OCI-LY3 (cell line): ENCODE measurements around the gene REPS1.

Experiments used
- H2AFZ ChIP-seq: fragments of 200-600, 300-600 bp; shearing (Covaris generic); 2 replicates; pipeline ENCODE4 v1.6.0; 2014; ENCODE audit warnings: antibody characterized with exemption, low read depth, low read length
- H3K27ac ChIP-seq: fragments of 200-600, 300-600 bp; sonication (generic); 2 replicates; pipeline ENCODE4 v1.5.1; 2014; ENCODE audit warnings: mild to moderate bottlenecking, low read length, moderate library complexity, mixed read lengths
- H3K27me3 ChIP-seq: fragments of 200-600, 300-600 bp; sonication (generic); 2 replicates; pipeline ENCODE4 v1.6.1; 2014; ENCODE audit warnings: low read depth, low read length, mixed read lengths
- H3K36me3 ChIP-seq: fragments of 200-600, 300-600 bp; sonication (generic); replicated peaks from 2 replicates; pipeline ENCODE3; 2014; ENCODE audit warnings: low read depth, low read length, mixed read lengths
- H3K4me1 ChIP-seq: fragments of 300-600, 200-600 bp; sonication (generic); 2 replicates; pipeline ENCODE4 v1.6.1; 2014; ENCODE audit warnings: low read length, mixed read lengths
- H3K4me2 ChIP-seq: fragments of 200-600, 300-600 bp; sonication (generic); 2 replicates; pipeline ENCODE4 v1.6.1; 2014; ENCODE audit warnings: low read length, mixed read lengths
- H3K4me3 ChIP-seq: fragments of 300-600, 200-600 bp; sonication (generic); 2 replicates; pipeline ENCODE4 v1.5.1; 2014; ENCODE audit warnings: antibody characterized with exemption, mild to moderate bottlenecking, low read length, moderate library complexity
- H3K79me2 ChIP-seq: fragments of 300-600, 200-600 bp; shearing (Covaris generic); 2 replicates; pipeline ENCODE4 v1.6.1; 2014; ENCODE audit warnings: mild to moderate bottlenecking, low read length, mixed read lengths
- H3K9ac ChIP-seq: fragments of 300-600, 200-600 bp; shearing (Covaris generic); 2 replicates; pipeline ENCODE4 v1.6.0; 2014; ENCODE audit warnings: mild to moderate bottlenecking, low read length, moderate library complexity
- H3K9me3 ChIP-seq: fragments of 200-600, 300-600 bp; shearing (Covaris generic); 2 replicates; pipeline ENCODE4 v1.6.1; 2014; ENCODE audit warnings: low read length, mixed read lengths; ENCODE audit not compliant: insufficient read depth
- H4K20me1 ChIP-seq: fragments of 200-600, 300-600 bp; sonication (generic); 2 replicates; pipeline ENCODE4 v1.6.1; 2016; ENCODE audit warnings: low read length, mixed read lengths; ENCODE audit not compliant: insufficient read depth
- CTCF ChIP-seq: fragments of 200-600, 300-600 bp; sonication (generic); IDR thresholded peaks from 2 replicates; pipeline ENCODE4 v1.5.1; 2014; ENCODE audit warnings: antibody characterized with exemption, low read length, low read depth
- EZH2phosphoT487 ChIP-seq: fragments of 200-600 bp; shearing (Covaris generic); IDR thresholded peaks from 2 replicates; pipeline ENCODE4 v1.6.1; 2018; ENCODE audit warnings: antibody characterized with exemption, mixed run types, low read depth

Gene REPS1

GRCh38 chr6:138909511-138909910, 78.5 kb downstream of the REPS1 start:
- Histone ChIP-seq H3K4me1 (peaks cover 6% of the 10 kb centered on the region; the same call in 1 of the 2 replicates), H3K27ac (no peak overlapping the region), H3K79me2 (no peaks in the 10 kb centered on the region), H3K9me3 (no peaks in the 10 kb centered on the region), H3K27me3 (no peaks in the 10 kb centered on the region), H3K9ac (no peak overlapping the region), H3K4me2 (no peak overlapping the region), H4K20me1 (no peaks in the 10 kb centered on the region), H3K36me3 (peaks cover 18% of the 10 kb centered on the region), H2AFZ (no peak overlapping the region), H3K4me3 (no peak overlapping the region)
- TF ChIP-seq EZH2phosphoT487 (no peak), CTCF (no peak)

- H3K36me3 ChIP-seq, result peaks cover 13% of the 10 kb centered on the region
- no peaks in the 10 kb centered on the region for H4K20me1 ChIP-seq
- H2AFZ ChIP-seq, result no peak overlapping the region
- H3K9ac ChIP-seq, result no peak overlapping the region
- TF ChIP-seq CTCF (no peak), EZH2phosphoT487 (no peak)
- H3K27ac ChIP-seq, result no peak overlapping the region
- H3K9me3 ChIP-seq, result no peaks in the 10 kb centered on the region
- no peaks in the 10 kb centered on the region for H3K27me3 ChIP-seq
- H3K79me2 ChIP-seq, result no peaks in the 10 kb centered on the region
- no peak overlapping the region for H3K4me2 ChIP-seq
- no peak overlapping the region for H3K4me3 ChIP-seq
- peaks cover 6% of the 10 kb centered on the region; the same call in 1 of the 2 replicates for H3K4me1 ChIP-seq
Observed at GRCh38 chr6:138907167-138907566, 80.9 kb downstream of the REPS1 start.

GRCh38 chr6:138897031-138897430, 91.0 kb downstream of the REPS1 start:
- H3K4me3 ChIP-seq, result no peak overlapping the region
- no peak for TF ChIP-seq EZH2phosphoT487
- no peak for TF ChIP-seq CTCF
- no peak overlapping the region for H2AFZ ChIP-seq
- no peak overlapping the region for H3K9ac ChIP-seq
- H3K36me3 ChIP-seq, result no peaks in the 10 kb centered on the region
- H4K20me1 ChIP-seq, result no peaks in the 10 kb centered on the region
- H3K4me2 ChIP-seq, result no peak overlapping the region
- H3K79me2 ChIP-seq, result no peaks in the 10 kb centered on the region
- no peak overlapping the region for H3K27ac ChIP-seq
- no peaks in the 10 kb centered on the region for H3K27me3 ChIP-seq
- 0 out of 2 replicates have a peak, but pooled peaks cover 4% of the 10 kb centered on the region for H3K4me1 ChIP-seq
- H3K9me3 ChIP-seq, result no peaks in the 10 kb centered on the region

- H4K20me1 ChIP-seq, result no peaks in the 10 kb centered on the region
- no peak overlapping the region for H3K4me3 ChIP-seq
- no peak overlapping the region for H3K27ac ChIP-seq
- H3K9ac ChIP-seq, result no peak overlapping the region
- H3K36me3 ChIP-seq, result no peaks in the 10 kb centered on the region
- 0 out of 2 replicates have a peak, but pooled peaks cover 4% of the 10 kb centered on the region for H3K4me1 ChIP-seq
- no peaks in the 10 kb centered on the region for H3K79me2 ChIP-seq
- TF ChIP-seq EZH2phosphoT487 (no peak), CTCF (no peak)
- no peak overlapping the region for H2AFZ ChIP-seq
- no peaks in the 10 kb centered on the region for H3K27me3 ChIP-seq
- H3K9me3 ChIP-seq, result no peaks in the 10 kb centered on the region
- no peak overlapping the region for H3K4me2 ChIP-seq
Observed at GRCh38 chr6:138896104-138896756, 91.8 kb downstream of the REPS1 start.
